NCI-H1105 (cell line): Measurements from ENCODE around the gene SPIRE1.

ENCODE experiments used
- DNase-seq: peaks from one replicate; lab custom pipeline; 2025; lab: John Stamatoyannopoulos, UW

The SPIRE1 gene

DNA sequence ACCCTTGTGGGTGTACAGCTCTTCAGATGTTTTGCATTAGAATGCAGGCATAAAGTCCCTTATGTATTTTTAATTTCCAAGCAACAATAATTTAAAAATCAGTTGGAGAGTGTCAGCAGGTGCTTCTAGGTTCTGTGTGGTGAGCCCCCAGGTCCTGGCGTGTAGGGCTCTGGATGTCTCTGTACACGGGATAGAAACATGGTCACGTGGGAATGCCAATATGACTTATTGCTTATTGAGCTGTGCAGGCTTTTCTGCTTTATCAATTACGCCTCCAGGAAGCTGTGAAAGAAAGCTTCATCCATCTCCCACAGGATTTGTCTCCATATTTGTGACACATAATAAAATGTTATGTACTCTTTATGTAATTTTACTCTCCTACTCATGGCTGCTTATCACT is 212.4 kb downstream of the SPIRE1 start:
- no peak for DNase-seq

GRCh38 chr18:12443551-12443950 is 214.4 kb downstream of the SPIRE1 start:
- no peak for DNase-seq

DNA sequence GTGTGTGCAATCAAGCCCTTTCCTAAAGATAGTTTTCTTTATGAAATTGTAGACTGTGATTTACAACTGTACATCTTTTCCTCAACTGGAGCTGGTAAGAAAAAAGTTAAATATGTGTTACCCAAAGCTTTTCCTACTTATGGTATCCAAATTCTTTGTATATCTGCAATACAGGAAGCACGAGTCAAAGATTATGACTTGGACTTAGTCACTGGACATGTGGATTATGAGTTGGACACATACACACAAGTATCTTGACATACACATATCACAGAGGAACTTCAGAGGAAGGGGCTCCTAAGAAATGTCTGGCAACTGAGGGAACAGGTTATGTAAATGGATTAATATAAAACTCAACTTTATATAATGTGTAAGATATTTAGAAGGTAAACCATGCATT is 215.0 kb downstream of the SPIRE1 start:
- no peak for DNase-seq

DNA sequence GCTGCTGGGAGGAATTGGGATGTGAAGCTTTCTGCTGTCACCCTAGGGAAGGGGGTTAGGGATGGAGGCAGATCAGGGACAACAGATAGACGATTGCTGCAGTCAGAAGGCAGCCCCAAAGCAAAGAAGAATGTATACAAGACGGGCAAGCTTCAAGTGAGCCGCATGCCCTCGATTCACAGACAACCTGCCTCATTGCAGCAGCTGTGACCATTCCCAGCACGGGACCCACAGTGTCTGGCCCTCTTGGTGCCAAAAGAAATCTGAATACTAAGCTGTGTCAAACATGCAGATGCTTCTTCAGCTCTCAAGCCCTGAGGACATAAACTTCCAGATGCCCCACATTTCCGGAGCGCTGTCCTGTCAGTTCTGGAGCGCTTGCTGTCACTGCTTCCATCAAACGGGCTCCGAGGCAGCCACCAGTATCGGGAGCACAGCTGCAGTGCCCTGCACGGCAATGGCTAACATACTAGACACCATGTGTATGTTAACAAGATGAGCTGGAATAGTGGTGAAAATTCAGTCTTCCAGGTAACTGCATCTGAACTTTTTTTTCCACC is 216.4 kb downstream of the SPIRE1 start:
- no peak for DNase-seq

- DNase-seq = no peak
Observed at GRCh38 chr18:12438257-12438656, 219.7 kb downstream of the SPIRE1 start.

- no peak for DNase-seq
Observed at GRCh38 chr18:12435867-12436266, 222.0 kb downstream of the SPIRE1 start.

DNA sequence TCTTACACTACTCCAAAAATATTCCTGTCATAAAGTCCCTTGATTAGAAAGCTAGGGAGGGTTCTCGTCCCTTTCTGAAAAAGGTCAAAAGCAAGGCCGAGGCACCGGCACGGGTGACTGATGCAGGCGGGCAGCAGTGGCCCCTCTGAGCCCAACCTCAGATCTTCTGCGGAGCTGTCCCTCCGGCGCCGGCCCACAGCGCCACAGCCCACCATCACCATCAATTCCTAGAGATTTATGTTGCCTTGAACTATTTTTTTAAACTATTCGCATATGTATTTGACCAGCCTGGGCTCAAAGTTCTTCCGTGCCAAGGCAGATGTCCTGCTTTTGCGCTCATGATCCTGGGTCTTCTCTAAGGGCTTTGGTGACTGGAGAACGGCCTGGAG is 223.4 kb downstream of the SPIRE1 start:
- no peak for DNase-seq

- DNase-seq = no peak
Observed at GRCh38 chr18:12433829-12434540, 223.9 kb downstream of the SPIRE1 start.

GRCh38 chr18:12432881-12433280 is 225.0 kb downstream of the SPIRE1 start:
- no peak for DNase-seq

DNA sequence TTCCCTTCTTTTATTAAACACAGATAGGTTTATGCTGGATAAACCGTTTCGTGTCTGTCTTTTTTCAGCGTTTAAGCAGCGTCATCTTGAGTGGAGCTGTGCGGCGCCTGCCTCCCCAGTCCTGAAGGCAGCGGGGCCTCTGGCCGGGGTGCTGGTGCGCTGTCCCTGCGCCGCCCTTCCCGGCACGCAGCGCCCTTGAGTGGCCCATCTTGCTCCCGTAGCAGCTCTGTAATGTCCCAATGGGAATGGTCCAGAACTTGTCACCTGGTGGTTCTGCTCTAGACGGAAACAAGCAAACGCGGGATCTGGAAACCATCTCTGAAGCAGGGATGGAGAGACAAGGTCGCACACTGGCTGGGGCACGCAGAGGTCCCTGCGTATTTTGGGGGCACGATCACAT is 225.7 kb downstream of the SPIRE1 start:
- DNase-seq = no peak

DNA sequence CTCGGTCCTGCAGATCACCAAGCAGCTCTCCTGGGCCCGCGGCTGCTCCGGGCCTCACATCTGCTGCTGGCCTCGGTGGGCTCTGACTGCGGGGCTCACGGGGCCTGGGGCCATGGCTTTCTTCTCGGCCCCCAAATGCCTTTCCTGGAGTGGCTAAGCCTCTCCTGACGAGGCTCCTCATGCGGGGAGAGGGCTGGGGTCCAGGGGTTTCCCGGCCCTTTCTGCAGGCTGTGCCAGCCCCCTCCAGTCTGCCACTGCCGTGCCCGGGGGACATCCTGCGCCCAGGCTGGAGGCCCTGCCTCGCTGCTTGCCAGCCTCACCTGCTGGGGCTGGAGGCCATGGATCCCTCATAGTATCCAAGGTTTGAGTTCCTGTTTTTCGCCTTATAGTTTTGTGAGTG is 226.3 kb downstream of the SPIRE1 start:
- DNase-seq = no peak

GRCh38 chr18:12430137-12430990 is 227.5 kb downstream of the SPIRE1 start:
- DNase-seq = no peak

DNA sequence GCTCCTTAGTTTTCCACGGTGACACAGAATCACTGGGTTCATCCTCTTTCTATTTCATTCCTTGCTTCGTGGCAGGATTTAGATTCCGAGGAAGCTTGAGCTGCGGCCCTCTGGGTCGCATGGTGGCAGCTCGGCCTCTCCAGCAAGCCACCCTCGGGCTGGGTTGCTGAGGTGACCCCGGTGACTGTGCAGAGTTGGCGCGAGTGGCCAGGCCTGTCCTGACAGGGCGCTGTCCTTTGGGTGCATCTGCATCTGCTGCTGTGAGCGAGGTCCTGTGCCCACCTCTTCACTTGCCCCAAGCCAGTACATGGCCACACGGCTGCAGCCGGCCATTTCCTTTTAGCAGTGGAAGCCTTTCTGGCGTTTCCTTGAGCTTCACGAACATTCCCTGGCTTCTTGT is 228.4 kb downstream of the SPIRE1 start:
- DNase-seq = no peak

DNA sequence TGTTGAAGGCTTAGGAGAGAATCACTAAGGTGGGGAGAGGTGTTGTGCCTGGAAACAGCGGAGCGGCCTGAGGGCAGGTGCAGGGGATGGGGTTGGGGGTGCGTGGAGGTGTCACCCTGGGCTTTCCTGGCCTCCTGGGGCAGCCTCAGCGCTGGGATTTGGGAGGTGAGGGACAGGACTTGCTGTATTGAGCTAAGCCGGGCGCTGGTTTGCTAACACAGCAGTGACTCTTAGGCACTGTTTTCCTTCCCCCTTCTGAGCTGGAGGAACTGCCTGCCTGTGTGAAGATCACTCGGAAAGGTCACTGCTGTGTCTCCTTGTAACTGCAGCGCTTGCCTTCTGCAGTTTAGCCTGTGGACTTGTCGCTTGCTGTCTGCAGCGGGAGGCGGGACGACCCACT is 229.0 kb downstream of the SPIRE1 start:
- no peak for DNase-seq

DNA sequence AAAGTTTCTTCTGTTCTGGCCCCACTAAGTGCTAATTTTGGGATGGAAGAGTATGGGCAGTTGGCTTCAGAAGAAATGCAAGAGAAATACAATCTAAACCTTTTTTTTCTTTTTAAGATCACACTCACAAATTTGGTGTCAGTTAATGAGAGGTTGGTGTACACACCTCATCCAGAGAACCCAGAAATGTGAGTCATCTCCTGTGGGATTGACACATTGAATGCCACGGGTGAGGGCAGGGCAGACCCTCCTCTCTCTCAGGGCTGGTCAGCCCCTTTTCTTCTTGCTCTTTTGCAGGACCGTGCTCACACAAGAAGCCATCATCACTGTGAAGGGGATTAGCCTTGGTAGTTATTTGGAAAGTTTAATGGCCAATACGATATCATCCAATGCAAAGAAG is 231.0 kb downstream of the SPIRE1 start:
- no peak for DNase-seq

GRCh38 chr18:12424252-12424651 is 233.7 kb downstream of the SPIRE1 start:
- no peak for DNase-seq

- DNase-seq = peak; percentile 75
Observed at GRCh38 chr18:12423820-12424219, 234.1 kb downstream of the SPIRE1 start.

DNA sequence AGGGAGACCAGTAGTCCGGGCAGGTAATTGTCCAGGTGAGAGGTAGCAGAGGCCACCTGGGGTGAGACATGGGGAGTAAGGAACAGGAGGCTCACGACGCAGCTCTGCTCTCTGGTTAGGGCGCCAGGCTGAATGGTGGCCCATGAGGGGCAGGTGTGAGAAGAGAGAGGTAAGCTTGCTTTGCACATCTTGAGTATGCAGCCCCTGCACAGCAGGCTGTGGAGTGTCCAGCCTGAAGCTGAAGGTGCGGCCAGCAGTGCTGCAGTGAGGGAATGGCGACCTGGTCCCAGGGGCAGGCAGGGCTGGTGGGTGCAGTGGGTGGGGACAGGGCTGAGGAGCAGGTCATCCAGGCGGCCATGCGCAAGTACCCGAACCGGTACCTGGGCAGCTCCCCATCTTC is 234.5 kb downstream of the SPIRE1 start:
- DNase-seq = no peak

DNA sequence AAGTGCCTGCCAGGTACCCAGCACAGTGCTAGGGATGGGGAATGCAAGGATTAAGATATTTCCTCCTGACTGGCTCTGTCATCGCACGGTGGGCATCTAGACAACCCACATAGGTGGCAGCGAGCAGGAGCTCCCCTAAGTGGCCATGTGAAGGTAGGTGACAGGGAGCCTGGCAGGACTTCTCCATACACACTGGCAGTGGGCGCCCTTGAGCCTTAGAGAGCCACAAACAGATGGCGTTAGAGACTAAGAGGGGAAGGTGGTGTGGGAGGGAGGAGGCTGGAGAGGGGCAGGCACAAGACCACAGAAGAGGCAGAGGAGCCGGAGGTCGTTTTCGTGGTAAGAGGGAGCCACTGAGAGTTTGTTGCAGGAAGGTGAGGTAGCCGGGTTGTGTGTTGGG is 235.0 kb downstream of the SPIRE1 start:
- DNase-seq = no peak

DNA sequence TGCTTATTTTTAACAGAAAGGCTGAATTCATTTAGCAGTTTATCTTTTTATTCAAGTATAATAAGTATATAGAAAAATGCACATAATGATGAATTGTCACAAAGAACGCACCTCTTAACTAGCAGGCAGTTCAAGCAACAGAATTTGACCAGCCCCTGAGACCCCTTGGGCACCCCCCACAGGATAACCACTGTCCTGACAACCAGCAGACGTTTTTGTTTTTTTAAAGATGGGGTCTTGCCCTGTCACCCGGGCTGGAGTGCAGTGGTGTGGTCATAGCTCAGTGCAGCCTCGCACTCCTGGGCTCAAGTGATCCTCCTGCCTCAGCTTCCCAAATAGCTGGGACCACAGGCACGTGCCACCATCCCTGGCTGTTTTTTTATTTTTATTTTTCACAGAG is 236.2 kb downstream of the SPIRE1 start:
- no peak for DNase-seq

DNA sequence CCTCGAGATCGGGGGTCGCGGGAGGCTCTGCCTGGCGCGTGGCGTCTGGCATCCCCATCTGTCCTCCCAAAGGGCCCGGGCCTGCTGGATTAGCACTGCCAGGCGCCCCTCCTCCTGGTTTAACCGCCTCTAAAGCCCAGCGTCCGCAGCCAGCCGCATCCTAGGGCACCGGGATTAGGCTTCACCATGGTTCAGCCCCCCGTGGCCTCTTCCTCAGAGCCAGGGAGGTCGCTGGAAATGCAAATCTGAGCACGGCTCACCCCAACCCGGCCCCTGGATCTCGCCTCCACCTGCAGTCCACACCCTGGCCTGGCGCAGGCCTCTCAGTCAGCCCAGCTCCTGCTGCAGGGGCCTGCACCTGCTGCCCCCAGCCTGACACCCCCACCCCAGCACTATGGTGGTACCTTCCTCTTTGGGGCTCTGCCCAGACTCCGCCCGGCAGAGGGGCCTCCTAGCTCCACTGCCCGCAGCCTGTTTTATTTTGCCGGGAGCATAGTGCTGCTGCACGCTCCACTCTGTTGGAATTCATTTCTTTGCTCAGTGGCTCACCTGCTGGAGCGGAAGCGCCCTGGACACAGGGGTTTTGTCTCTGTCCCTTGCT is 237.0 kb downstream of the SPIRE1 start:
- peak; percentile 37 for DNase-seq

DNA sequence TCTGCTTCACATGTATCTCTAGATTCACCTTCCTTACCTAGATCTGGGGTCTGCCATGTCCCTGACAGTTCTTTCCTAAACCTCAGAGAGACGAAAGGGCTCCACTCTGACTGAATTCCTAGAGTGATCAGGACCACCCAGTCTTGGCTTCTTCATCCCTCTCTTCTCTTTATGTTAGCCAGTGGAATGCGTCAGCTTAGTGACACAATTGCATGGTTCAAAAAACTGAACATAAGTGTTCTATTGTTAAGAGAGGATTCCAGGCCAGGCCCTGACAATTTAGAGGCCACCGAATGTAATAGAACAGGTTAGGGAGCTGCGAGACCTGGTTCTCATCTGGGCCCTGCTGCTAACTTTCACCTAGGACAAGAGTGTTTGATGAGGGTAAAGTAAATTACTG is 240.2 kb downstream of the SPIRE1 start:
- no peak for DNase-seq
